HG02852 (cell line): Measurements from ENCODE around the gene MIDN.

Source experiments
- ATAC-seq: cut with Tn5 transposase; IDR thresholded peaks from one replicate; pipeline ENCODE4 v1.9.1; 2021; ENCODE audit warnings: mild to moderate bottlenecking, moderate library complexity; ENCODE audit not compliant: unreplicated experiment

Gene MIDN

GRCh38 chr19:1280636-1281568, 32.5 kb downstream of the MIDN start:
- ATAC-seq = no peak

DNA sequence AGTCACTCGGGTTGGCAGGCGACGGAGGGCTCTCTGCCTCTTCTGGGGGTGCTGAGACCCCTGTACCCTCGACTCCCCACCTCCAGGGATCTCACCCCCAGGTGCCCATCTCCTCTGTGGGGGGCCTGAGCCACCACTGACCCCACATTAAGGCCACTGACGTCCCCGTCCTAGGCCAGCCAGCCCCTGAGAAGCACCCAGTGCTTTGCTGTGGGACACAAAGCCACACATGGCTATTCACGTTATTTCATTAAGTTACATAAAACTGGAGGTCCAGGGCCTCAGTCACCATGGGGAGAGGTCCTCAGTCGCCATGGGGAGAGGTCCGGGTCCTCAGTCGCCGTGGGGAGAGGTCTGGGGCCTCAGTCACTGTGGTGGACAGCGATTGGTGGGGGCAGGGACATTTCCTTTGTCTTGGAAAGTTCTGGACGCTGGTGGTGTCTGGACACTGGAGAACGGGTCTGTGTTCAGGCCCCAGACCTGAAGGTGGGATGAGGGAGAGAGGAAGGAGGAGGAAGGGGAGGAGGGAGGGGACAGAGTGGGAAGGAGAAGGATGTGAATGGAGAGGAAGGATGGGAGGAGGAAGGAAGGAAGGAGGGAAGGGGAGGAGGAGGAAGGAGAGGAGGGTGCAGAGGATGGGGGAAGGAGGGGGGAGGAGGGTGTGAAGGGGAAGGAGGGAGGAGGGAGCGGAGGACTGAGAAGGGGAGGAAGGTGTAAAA, 33.3 kb downstream of the MIDN start:
- no peak for ATAC-seq

GRCh38 chr19:1282588-1283206, 34.3 kb downstream of the MIDN start:
- no peak for ATAC-seq

- no peak for ATAC-seq
These were observed 35.0 kb downstream of the MIDN start for GRCh38 chr19:1283207-1283916.

GRCh38 chr19:1283917-1284292, 35.5 kb downstream of the MIDN start:
- ATAC-seq = no peak

- ATAC-seq = no peak
These were observed 36.1 kb downstream of the MIDN start for GRCh38 chr19:1284293-1284978.

- no peak for ATAC-seq
These were observed 36.8 kb downstream of the MIDN start for GRCh38 chr19:1284979-1285736.

DNA sequence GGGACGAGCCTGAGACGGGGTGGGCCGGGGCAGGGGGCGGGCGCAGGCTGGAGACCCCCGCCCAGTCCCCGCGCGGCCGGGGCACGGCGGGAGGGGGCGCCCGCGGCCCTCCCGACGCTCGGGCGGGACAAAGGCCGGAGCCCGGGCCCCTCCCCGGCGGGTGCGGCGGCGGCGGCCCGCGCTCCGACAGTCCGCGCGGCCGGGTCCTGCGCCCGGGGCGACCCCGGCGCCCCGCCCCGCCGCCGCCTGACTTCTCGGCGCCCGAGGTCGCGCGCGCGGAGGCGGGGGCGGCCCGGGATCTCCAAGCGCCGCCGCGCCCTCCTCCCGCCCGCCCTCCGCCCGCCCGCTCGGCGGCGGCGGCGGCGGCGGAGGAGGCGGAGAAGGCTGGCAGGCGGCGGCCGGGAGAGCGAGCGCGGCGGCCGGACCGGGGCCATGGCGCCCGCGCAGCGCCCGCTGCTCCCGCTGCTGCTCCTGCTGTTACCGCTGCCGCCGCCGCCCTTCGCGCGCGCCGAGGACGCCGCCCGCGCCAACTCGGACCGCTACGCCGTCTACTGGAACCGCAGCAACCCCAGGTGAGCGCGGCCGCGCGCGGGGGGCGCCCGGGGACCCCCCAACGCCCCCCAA, 37.5 kb downstream of the MIDN start, which contains the start of gene EFNA2:
EFNA2 (plus strand) TSS at position 137 of the 624 bp plus-strand sequence; CDS start at position 433, 296 bp downstream.
- no peak for ATAC-seq

DNA sequence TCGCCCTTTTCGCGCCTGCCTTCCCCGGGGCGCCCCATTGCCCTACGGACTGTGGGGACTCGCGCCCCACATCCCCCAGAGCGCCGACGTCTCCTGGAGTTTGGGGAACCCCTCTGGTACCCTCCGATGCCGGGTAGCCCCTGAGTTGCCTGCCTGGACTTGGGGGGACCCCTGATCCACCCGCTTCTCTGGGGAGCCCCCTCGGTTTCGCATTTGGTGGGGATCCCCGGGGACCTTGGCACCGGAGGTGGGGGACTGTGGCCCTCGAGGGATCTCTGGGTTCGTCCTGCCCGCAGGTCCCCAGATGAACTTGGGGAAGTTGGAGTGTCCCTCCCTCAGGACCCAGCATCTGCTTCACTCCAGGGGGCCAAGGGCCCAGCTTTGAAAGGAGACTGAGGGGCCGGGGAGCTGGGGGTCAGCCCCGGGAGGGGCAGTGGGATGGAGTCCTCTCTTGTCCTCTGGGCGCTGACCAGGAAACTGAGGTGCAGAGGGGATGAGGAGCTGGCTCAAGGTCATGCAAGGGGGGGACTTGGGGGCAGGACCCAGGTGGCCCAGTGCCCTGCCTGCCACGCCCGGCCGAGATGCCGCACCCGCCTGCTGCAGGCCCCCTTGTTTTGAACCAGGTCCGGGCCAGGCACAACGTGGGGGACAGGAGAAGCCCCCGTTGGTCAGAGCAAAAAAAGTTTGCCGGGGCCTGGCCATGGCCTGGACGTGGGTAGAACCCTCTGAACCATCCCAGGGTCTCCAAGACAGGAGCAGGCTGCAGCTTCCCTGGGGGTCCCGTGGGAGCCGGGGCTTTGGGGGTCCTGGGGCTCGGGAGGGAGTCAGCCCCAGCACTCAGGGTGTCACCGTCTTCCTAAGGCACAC, 38.3 kb downstream of the MIDN start:
- ATAC-seq = no peak

GRCh38 chr19:1287354-1288225, 39.2 kb downstream of the MIDN start:
- ATAC-seq = no peak

DNA sequence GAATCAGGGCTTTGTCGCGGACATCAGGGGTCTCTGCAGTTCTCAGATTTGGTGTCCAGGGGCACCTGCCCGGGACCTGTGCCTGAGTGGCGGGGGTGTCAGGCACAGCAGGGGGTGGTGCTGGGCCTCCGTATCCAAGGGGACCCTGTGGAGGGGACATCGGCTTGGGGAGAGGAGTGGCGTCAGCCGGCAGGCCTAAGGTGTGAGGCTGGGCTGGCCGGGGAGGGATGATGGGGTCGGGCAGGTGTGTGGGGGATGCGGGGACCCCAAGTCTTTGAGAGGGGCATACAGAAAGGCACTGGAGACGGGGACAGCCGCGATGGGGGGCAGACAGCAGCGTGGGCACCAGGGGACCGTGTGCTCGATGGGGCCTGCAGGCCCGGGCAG, 39.8 kb downstream of the MIDN start:
- no peak for ATAC-seq

GRCh38 chr19:1288833-1289685, 40.7 kb downstream of the MIDN start:
- no peak for ATAC-seq

- no peak for ATAC-seq
These were observed 41.3 kb downstream of the MIDN start for GRCh38 chr19:1289686-1290025.

- no peak for ATAC-seq
These were observed 41.9 kb downstream of the MIDN start for GRCh38 chr19:1290196-1290702.

DNA sequence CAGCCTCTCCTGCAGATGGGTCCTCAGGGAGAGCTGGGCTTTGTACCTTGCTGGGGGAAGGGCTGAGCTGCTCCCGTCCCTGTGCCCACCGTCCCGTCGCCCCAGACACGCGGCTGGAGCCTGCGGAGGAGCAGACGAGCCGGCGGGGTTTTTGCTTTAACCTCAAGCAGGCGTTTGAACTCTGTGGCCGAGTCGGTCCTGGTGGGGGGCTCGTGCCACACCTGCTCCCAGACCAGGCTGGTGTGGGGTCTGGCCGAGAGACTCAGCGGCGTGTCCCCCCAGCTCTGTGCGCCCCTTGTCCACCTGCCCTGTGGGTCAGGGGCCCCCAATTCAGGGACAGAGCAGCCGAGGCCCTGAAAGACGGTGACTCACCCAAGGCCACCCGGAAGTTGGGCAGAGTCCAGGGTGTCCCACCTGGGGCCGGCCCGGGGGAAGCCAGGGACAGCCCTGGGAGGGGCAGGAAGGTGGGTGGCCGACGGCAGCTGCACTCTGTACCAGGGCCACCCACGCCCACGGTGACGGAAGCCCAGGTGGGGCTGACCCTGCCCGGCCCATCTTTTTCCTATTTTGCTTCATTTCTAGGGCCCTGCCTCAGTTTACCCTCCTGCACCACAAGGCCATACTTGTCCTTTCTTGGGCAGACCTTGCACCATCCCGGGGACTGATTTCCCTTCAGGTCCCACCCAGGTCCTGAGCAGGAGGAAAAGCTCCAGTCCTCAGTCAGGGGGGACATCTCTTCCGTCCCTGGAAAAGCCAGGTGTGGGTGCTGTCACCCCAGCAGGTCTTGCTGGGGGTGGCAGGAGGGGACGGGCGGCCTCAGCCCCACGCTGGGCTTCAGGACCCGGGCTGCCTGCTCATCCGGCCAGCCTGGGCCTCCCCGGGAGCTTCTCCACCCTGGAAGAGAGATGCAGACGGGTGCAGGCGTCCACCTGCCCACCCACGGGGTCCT, 42.6 kb downstream of the MIDN start:
- ATAC-seq = no peak
